Activated B cell treated with CpG ODN at 0.5 μM for 24 hours (primary cell): ENCODE measurements around the gene HNF1A. TPM values are rescaled to one million over a fixed set of nuclear protein-coding genes. Genes with fewer than 3 reads are reported as not detected.

ENCODE experiments used
- ATAC-seq: fragments of 200-7000 bp; cut with Tn5 transposase; one replicate; pipeline ENCODE4 v1.10.0; 2021; ENCODE audit warnings: low read depth, mild to moderate bottlenecking, moderate library complexity
- CTCF ChIA-PET: fragments of 350-600 bp; sonication (Branson Sonifier 250); formaldehyde crosslinking; loops from one replicate; lab custom pipeline; 2021; ENCODE audit warnings: antibody characterized with exemption; lab: Charles Lee
- POLR2A ChIA-PET: fragments of 350-600 bp; sonication (Branson Sonifier 250); formaldehyde crosslinking; loops from one replicate; lab custom pipeline; 2021; ENCODE audit warnings: antibody characterized with exemption; lab: Charles Lee
- DNase-seq: peaks from one replicate; pipeline ENCODE4 v3.0.0; 2022
- H3K27ac Mint-ChIP-seq: one replicate; pipeline ENCODE4 v1.8.0; 2020; ENCODE audit warnings: mixed read lengths
- H3K27me3 Mint-ChIP-seq: one replicate; pipeline ENCODE4 v1.8.0; 2021; ENCODE audit warnings: mixed read lengths
- H3K36me3 Mint-ChIP-seq: one replicate; pipeline ENCODE4 v1.8.0; 2021; ENCODE audit warnings: low read depth, mixed read lengths
- H3K4me1 Mint-ChIP-seq: one replicate; pipeline ENCODE4 v1.8.0; 2021; ENCODE audit warnings: mixed read lengths
- H3K4me3 Mint-ChIP-seq: one replicate; pipeline ENCODE4 v1.8.0; 2020; ENCODE audit warnings: mild to moderate bottlenecking, mixed read lengths
- H3K9me3 Mint-ChIP-seq: one replicate; pipeline ENCODE4 v1.8.0; 2020; ENCODE audit warnings: mixed read lengths
- CTCF ChIP-seq: fragments of 200-600 bp; IDR thresholded peaks from one replicate; pipeline ENCODE4 v1.8.0; 2022; ENCODE audit warnings: antibody characterized with exemption, mild to moderate bottlenecking
- intact Hi-C: fragments of 100-400 bp; cut with micrococcal nuclease; formaldehyde crosslinking; loops from one replicate; pipeline ENCODE4 v1.15.1; 2024
- total RNA-seq: library from RNA; stranded (reverse); gene quantifications from 2 replicates; pipeline ENCODE4 v1.2.3, GENCODE V29; 2022

The HNF1A gene
- total RNA-seq, 1 donor from 2014 or later: not detected

DNA sequence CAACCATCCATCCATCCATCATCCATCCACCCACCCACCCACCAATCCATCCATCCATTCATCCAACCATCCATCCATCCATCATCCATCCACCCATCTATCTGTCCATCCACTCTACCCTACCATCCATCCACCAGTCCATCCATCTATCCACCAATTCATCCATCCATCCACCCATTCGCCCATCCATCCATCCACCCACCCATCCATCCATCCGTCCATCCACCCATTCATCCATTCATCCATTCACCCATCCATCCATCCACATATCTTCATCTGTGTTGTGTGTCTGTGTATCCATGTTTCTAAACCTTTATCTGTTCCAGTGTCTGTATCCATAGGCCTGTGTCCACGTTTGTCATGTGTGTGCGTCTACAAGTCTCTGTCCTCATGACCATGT lies 9.9 kb downstream of the HNF1A start:
- Mint-ChIP-seq H3K9me3 (no peaks in the 10 kb centered on the region), H3K4me1 (no peaks in the 10 kb centered on the region), H3K4me3 (no peak overlapping the region), H3K27ac (no peak overlapping the region), H3K36me3 (no peaks in the 10 kb centered on the region), H3K27me3 (peaks cover 2% of the 10 kb centered on the region)
- no peak for TF ChIP-seq CTCF
- ChIA-PET POLR2A (no interaction called here), CTCF (no interaction called here)
- DNase-seq: no peak
- intact Hi-C loops: no loop called here
- ATAC-seq: no peak

DNA sequence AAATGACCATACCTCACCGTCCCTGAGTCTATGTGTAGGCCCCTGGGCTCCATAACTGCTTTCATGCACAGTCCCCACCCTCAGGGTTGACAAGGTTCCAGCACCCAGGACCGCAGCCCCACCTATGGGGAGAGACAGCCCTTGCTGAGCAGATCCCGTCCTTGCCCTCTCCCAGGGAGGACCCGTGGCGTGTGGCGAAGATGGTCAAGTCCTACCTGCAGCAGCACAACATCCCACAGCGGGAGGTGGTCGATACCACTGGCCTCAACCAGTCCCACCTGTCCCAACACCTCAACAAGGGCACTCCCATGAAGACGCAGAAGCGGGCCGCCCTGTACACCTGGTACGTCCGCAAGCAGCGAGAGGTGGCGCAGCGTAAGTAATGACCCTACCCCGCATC lies 10.3 kb downstream of the HNF1A start:
- peaks cover 2% of the 10 kb centered on the region for H3K27me3 Mint-ChIP-seq
- H3K27ac Mint-ChIP-seq: no peak overlapping the region
- no peaks in the 10 kb centered on the region for H3K36me3 Mint-ChIP-seq
- no peak for TF ChIP-seq CTCF
- DNase-seq: no peak
- H3K4me3 Mint-ChIP-seq: no peak overlapping the region
- POLR2A ChIA-PET: no interaction called here
- H3K9me3 Mint-ChIP-seq: no peaks in the 10 kb centered on the region
- CTCF ChIA-PET: no interaction called here
- no peak for ATAC-seq
- intact Hi-C loops: no loop called here
- no peaks in the 10 kb centered on the region for H3K4me1 Mint-ChIP-seq

DNA sequence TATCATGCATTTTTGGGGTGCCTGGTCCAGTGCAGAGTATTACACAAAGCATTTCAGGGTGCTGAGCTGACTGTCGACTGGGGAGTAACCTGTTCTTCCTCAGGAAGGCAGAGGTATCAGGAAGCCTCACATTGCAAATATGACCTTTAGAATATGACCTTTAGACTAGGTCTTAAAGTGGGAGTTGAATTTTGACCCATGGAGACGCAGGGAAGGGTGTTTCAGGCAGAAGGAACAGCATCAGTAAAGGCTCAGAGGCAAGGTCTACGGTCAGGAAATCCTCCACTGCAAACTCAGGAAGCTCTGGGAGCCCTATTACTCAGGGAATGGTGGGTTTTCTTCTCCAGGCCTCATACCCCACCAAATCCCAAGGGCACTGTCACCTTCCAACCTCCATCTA lies 11.3 kb downstream of the HNF1A start:
- no peaks in the 10 kb centered on the region for H3K9me3 Mint-ChIP-seq
- POLR2A ChIA-PET: no interaction called here
- no peak for ATAC-seq
- no peaks in the 10 kb centered on the region for H3K36me3 Mint-ChIP-seq
- H3K4me1 Mint-ChIP-seq: no peaks in the 10 kb centered on the region
- intact Hi-C loops: no loop called here
- no peak for TF ChIP-seq CTCF
- H3K4me3 Mint-ChIP-seq: no peak overlapping the region
- DNase-seq: no peak
- peaks cover 2% of the 10 kb centered on the region for H3K27me3 Mint-ChIP-seq
- no peak overlapping the region for H3K27ac Mint-ChIP-seq
- CTCF ChIA-PET: no interaction called here

DNA sequence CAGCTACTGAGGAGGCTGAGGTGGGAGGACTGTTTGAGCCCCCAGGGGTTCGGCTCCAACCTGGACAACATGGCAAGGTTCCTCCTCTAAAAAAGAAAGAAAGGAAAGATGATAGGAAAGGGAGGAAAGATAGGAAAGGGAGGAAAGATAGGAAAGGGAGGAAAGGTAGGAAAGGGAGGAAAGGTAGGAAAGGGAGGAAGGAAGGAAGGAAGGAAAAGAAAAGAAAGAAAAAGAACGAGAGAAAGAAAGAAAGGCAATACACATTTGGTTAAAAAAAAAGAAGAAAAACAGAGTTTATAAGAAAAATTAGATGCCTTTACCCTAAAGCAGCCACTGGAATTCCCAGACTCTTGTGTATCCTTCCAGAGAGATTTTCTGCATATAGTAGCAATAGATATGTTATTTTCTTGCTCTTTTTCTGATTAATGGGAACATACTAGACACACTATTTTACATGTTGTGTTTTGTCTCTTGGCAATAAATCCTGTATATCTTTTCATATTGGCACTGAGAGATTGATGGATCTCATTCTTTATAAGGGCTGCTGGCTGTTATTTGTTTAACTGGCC lies 12.2 kb downstream of the HNF1A start:
- CTCF ChIA-PET: no interaction called here
- Mint-ChIP-seq H3K27me3 (peaks cover 8% of the 10 kb centered on the region), H3K36me3 (no peaks in the 10 kb centered on the region), H3K27ac (no peak overlapping the region), H3K9me3 (no peaks in the 10 kb centered on the region), H3K4me1 (no peaks in the 10 kb centered on the region), H3K4me3 (no peak overlapping the region)
- ATAC-seq: no peak
- no peak for DNase-seq
- POLR2A ChIA-PET: interaction anchor here (0.6 kb wide), 1 partner anchor 135 kb away, joined by 3 read pairs; no protein-coding TSS in a partner anchor
- intact Hi-C loops: no loop called here
- no peak for TF ChIP-seq CTCF

GRCh38 chr12:120991965-120992364 lies 13.6 kb downstream of the HNF1A start:
- no peak for TF ChIP-seq CTCF
- ChIA-PET CTCF (interaction anchor here (0.6 kb wide), 1 partner anchor 345 kb away, joined by 5 read pairs; no protein-coding TSS in a partner anchor), POLR2A (no interaction called here)
- H3K9me3 Mint-ChIP-seq: no peaks in the 10 kb centered on the region
- DNase-seq: no peak
- H3K36me3 Mint-ChIP-seq: no peaks in the 10 kb centered on the region
- H3K27ac Mint-ChIP-seq: no peak overlapping the region
- H3K27me3 Mint-ChIP-seq: peaks cover 11% of the 10 kb centered on the region
- intact Hi-C loops: no loop called here
- H3K4me3 Mint-ChIP-seq: no peak overlapping the region
- no peaks in the 10 kb centered on the region for H3K4me1 Mint-ChIP-seq
- no peak for ATAC-seq
